GM12873 (cell line): ENCODE data around the gene LRCH4.

Experiments used
- CTCF ChIP-seq: IDR thresholded peaks from 2 replicates; pipeline ENCODE4 v1.5.1; 2012; ENCODE audit warnings: low read depth, mild to moderate bottlenecking, moderate library complexity, low read length, control low read depth; ENCODE audit not compliant: insufficient read depth; ENCODE audit errors: missing control alignments

LRCH4 gene

DNA sequence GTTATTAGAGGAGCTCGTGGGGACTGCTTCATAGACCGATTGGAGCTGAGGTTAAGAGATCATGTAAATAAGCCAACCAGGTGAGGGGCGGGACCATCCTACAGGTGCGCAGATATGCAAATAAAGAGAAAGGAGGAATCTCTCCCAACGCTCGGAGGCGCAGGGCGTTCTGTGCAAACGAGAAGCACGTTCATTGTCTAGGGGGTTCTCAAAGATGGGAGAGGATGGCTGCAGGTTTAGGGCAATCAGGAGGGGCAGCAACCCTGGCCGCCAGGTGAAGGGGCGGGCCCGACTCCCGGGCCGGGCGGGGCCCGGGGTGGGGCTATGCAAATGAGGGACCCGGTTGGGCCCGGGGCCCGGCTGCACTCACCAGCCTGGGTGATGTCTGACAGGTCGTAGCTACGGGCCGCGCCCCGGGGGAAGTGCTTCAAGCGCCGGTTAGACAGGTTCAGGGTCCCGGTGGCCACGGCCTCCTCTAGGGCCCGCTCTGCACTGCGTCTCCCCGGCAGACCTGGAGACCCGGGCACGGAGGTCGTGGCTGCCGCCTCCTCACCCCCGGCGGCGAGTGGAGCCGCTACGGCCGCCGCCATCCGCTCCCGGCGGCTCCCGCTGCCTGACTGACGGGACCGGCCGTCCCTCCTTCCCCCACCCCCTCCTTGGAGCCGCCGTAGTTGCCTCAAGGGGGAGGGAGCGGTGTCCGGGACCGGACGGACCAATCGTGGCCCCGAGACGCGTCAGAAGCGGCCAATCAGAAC lies at the start of gene LRCH4:
TSS of gene LRCH4 (minus strand) at position 619 of the 755 bp plus-strand sequence. CDS start at position 590, 29 bp downstream.
- no peak for TF ChIP-seq CTCF

- TF ChIP-seq CTCF: peak; percentile 66
Observed at GRCh38 chr7:100632951-100633717, 47.2 kb upstream of the LRCH4 start.

- no peak for TF ChIP-seq CTCF
Observed at GRCh38 chr7:100630066-100630465, 44.1 kb upstream of the LRCH4 start.

GRCh38 chr7:100629117-100629716 lies 43.3 kb upstream of the LRCH4 start:
- TF ChIP-seq CTCF: peak; percentile 61

GRCh38 chr7:100627238-100627549 lies 41.3 kb upstream of the LRCH4 start:
- no peak for TF ChIP-seq CTCF

- TF ChIP-seq CTCF: no peak
Observed at GRCh38 chr7:100626530-100627237, 40.8 kb upstream of the LRCH4 start.

DNA sequence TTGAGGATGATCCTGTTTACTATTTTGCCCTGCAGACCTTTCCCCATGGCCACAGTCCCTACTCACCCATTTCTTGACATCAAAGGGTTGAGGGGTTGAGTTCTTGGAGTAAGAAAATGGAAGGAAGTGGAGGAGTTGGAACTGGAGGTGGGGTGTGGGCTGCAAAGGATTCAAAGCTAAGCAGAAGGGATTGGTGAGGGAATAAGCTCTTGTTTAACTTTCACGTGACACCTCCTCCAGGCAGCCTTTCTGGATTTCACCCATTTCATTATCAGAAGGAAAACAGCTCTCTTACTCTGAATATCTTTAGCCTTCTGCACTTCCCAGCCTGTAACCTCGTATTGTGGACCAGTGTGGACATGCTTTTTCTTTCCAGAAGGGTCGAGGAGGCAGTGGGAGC lies 40.1 kb upstream of the LRCH4 start:
- TF ChIP-seq CTCF: no peak
